Caco-2 (cell line): ENCODE measurements around the gene ZNF467. TPM values are rescaled to one million over a fixed set of nuclear protein-coding genes. Genes with fewer than 3 reads are reported as not detected.

Experiments
- BruUV-seq: library from RNA; stranded (reverse); fragments of 400-500 nt; replicated peaks from 2 replicates; lab custom pipeline; 2021; lab: Mats Ljungman, UMichigan
- CTCF ChIA-PET: fragments of 300-600 bp; sonication (Branson Sonifier 250); formaldehyde crosslinking; loops from one replicate; lab custom pipeline; 2022; ENCODE audit warnings: antibody characterized with exemption; lab: Charles Lee
- POLR2A ChIA-PET: fragments of 300-600 bp; sonication (Branson Sonifier 250); formaldehyde crosslinking; loops from one replicate; lab custom pipeline; 2022; ENCODE audit warnings: antibody characterized with exemption; lab: Charles Lee
- DNase-seq, 2 experiments: peaks; one replicate each; pipeline versions ENCODE4 v3.0.0 to v3.0.0-alpha.2; 2020 to 2022
- H3K27me3 ChIP-seq: replicated peaks from 2 replicates; pipeline ENCODE4 v1.6.0; 2011; ENCODE audit warnings: low read length; ENCODE audit not compliant: control insufficient read depth, insufficient read depth
- H3K36me3 ChIP-seq: 2 replicates; pipeline ENCODE4 v1.5.1; 2011; ENCODE audit warnings: low read length; ENCODE audit not compliant: control insufficient read depth, insufficient read depth
- H3K4me1 ChIP-seq: fragments of 250-450 bp; sonication (Bioruptor Pico); 2 replicates; pipeline ENCODE4 v1.5.1; 2020; ENCODE audit warnings: mild to moderate bottlenecking
- H3K4me3 ChIP-seq: 2 replicates; pipeline ENCODE4 v1.5.1; 2011; ENCODE audit warnings: low read depth, mild to moderate bottlenecking, control low read depth, low read length
- H3K9me3 ChIP-seq: fragments of 250-450 bp; sonication (Bioruptor Pico); 2 replicates; pipeline ENCODE4 v1.5.1; 2020; ENCODE audit warnings: mild to moderate bottlenecking, moderate library complexity
- H3K27ac Mint-ChIP-seq: one replicate; pipeline ENCODE4 v1.8.0; 2022; ENCODE audit warnings: mixed read lengths; ENCODE audit not compliant: unreplicated experiment
- H3K27me3 Mint-ChIP-seq: one replicate; pipeline ENCODE4 v1.8.0; 2022; ENCODE audit warnings: mixed read lengths; ENCODE audit not compliant: insufficient read depth, unreplicated experiment
- H3K36me3 Mint-ChIP-seq: one replicate; pipeline ENCODE4 v1.8.0; 2022; ENCODE audit warnings: mild to moderate bottlenecking, mixed read lengths; ENCODE audit not compliant: insufficient read depth, unreplicated experiment
- H3K4me1 Mint-ChIP-seq: one replicate; pipeline ENCODE4 v1.8.0; 2022; ENCODE audit warnings: low read depth, mixed read lengths; ENCODE audit not compliant: unreplicated experiment
- H3K4me3 Mint-ChIP-seq: one replicate; pipeline ENCODE4 v1.8.0; 2022; ENCODE audit warnings: mild to moderate bottlenecking, moderate library complexity, mixed read lengths; ENCODE audit not compliant: unreplicated experiment
- H3K9me3 Mint-ChIP-seq: one replicate; pipeline ENCODE4 v1.8.0; 2022; ENCODE audit warnings: mixed read lengths; ENCODE audit not compliant: unreplicated experiment
- CTCF ChIP-seq, 2 experiments: fragments of 200-600 bp in 1 of 2; IDR thresholded peaks; 1 replicate in 1 of 2; 2 replicates in 1 of 2; pipeline versions ENCODE4 v1.5.1 to v1.8.0; 2011 to 2022; ENCODE audit warnings: antibody characterized with exemption in 1 of 2, control low read depth in 1 of 2, inconsistent platforms in 1 of 2, low read depth in 1 of 2, low read length in 1 of 2, mild to moderate bottlenecking in 1 of 2, moderate library complexity in 1 of 2; ENCODE audit not compliant: insufficient read depth in 1 of 2, severe bottlenecking in 1 of 2, unreplicated experiment in 1 of 2
- intact Hi-C: fragments of 100-400 bp; cut with micrococcal nuclease; formaldehyde crosslinking; loops from one replicate; pipeline ENCODE4 v1.10.0; 2022; ENCODE audit not compliant: unreplicated experiment
- total RNA-seq: library from RNA; stranded (reverse); gene quantifications from 2 replicates; pipeline ENCODE4 v1.2.3, GENCODE V29; 2022

The ZNF467 gene
- total RNA-seq, 1 experiment from 2014 or later: 1.7 TPM

GRCh38 chr7:149813254-149814035 is 40.1 kb upstream of the ZNF467 start:
- H3K4me1 ChIP-seq: no peaks in the 10 kb centered on the region
- Mint-ChIP-seq H3K4me1 (no peaks in the 10 kb centered on the region), H3K36me3 (no peaks in the 10 kb centered on the region), H3K9me3 (no peaks in the 10 kb centered on the region), H3K27me3 (peaks cover 4% of the 10 kb centered on the region), H3K4me3 (no peak overlapping the region), H3K27ac (no peak overlapping the region)
- H3K9me3 ChIP-seq: no peaks in the 10 kb centered on the region
- H3K4me3 ChIP-seq: no peak overlapping the region
- TF ChIP-seq CTCF (IDR thresholded peaks at IDR 0.05; ENCODE audit: insufficient read depth in 1 of 2, low read depth in 1 of 2, low read length in 1 of 2, severe bottlenecking in 1 of 2, unreplicated experiment in 1 of 2): no peak
- BruUV-seq: no TSS peak
- DNase-seq: no peak
- intact Hi-C loops: no loop called here
- POLR2A ChIA-PET: no interaction called here
- no peaks in the 10 kb centered on the region for H3K27me3 ChIP-seq
- CTCF ChIA-PET: no interaction called here
- H3K36me3 ChIP-seq: no peaks in the 10 kb centered on the region

GRCh38 chr7:149811831-149812490 is 38.6 kb upstream of the ZNF467 start:
- ChIA-PET CTCF (no interaction called here), POLR2A (no interaction called here)
- Mint-ChIP-seq H3K27ac (no peak overlapping the region), H3K27me3 (peaks cover 7% of the 10 kb centered on the region), H3K4me3 (no peak overlapping the region), H3K4me1 (no peaks in the 10 kb centered on the region), H3K9me3 (no peaks in the 10 kb centered on the region), H3K36me3 (no peaks in the 10 kb centered on the region)
- Histone ChIP-seq H3K4me3 (no peak overlapping the region), H3K27me3 (no peaks in the 10 kb centered on the region), H3K9me3 (no peaks in the 10 kb centered on the region), H3K4me1 (no peaks in the 10 kb centered on the region), H3K36me3 (no peaks in the 10 kb centered on the region)
- TF ChIP-seq CTCF (IDR thresholded peaks at IDR 0.05; ENCODE audit: insufficient read depth in 1 of 2, low read depth in 1 of 2, low read length in 1 of 2, severe bottlenecking in 1 of 2, unreplicated experiment in 1 of 2): no peak
- intact Hi-C loops: no loop called here
- no peak for DNase-seq
- no TSS peak for BruUV-seq

GRCh38 chr7:149811221-149811620 is 37.8 kb upstream of the ZNF467 start:
- ChIA-PET POLR2A (no interaction called here), CTCF (no interaction called here)
- no peak overlapping the region for H3K4me3 ChIP-seq
- DNase-seq: no peak
- no peak overlapping the region for H3K27ac Mint-ChIP-seq
- intact Hi-C loops: no loop called here
- H3K36me3 Mint-ChIP-seq: no peaks in the 10 kb centered on the region
- no peaks in the 10 kb centered on the region; the same call in 1 of the 2 replicates for H3K27me3 ChIP-seq
- TF ChIP-seq CTCF (IDR thresholded peaks at IDR 0.05; ENCODE audit: insufficient read depth in 1 of 2, low read depth in 1 of 2, low read length in 1 of 2, severe bottlenecking in 1 of 2, unreplicated experiment in 1 of 2): peak; percentile 12 to 24
- no peaks in the 10 kb centered on the region for H3K36me3 ChIP-seq
- H3K9me3 Mint-ChIP-seq: no peaks in the 10 kb centered on the region
- no peaks in the 10 kb centered on the region for H3K9me3 ChIP-seq
- H3K27me3 Mint-ChIP-seq: peaks cover 7% of the 10 kb centered on the region
- H3K4me1 ChIP-seq: no peaks in the 10 kb centered on the region
- no peaks in the 10 kb centered on the region for H3K4me1 Mint-ChIP-seq
- no TSS peak for BruUV-seq
- H3K4me3 Mint-ChIP-seq: no peak overlapping the region
